Sigmoid colon (tissue), 7 donors: ENCODE measurements around the gene AGXT. TPM values are rescaled to one million over a fixed set of nuclear protein-coding genes. Genes with fewer than 3 reads are reported as not detected.
A peak's percentile ranks its signal among the peaks of the same experiment; 100 is the strongest.
"Not testable (repeated sequence)": the region's sequence is repeated elsewhere in the genome, so short reads cannot be mapped to it uniquely, and the experiment has no call there.

Experiments used
- DNase-seq: peaks from one replicate; pipeline ENCODE4 v3.0.0-alpha.2; 2019
- H3K27ac ChIP-seq, 4 donors: fragments of 200-600 bp; sonication (generic); one replicate each; pipeline ENCODE4 v1.5.1; 2016 to 2019; ENCODE audit warnings: mild to moderate bottlenecking in 1 of 4
- H3K27me3 ChIP-seq, 3 donors: fragments of 200-600 bp; sonication (generic); one replicate each; pipeline ENCODE4 v1.5.1; 2019; ENCODE audit warnings: mild to moderate bottlenecking in 1 of 3
- H3K36me3 ChIP-seq, 4 donors: fragments of 200-600 bp; sonication (generic); one replicate each; pipeline ENCODE4 v1.5.1; 2016 to 2019
- H3K4me1 ChIP-seq, 4 donors: fragments of 200-600 bp; sonication (generic); one replicate each; pipeline ENCODE4 v1.5.1; 2017 to 2019
- H3K4me3 ChIP-seq, 4 donors: fragments of 200-600 bp; sonication (generic); one replicate each; pipeline ENCODE4 v1.5.1; 2017 to 2019; ENCODE audit warnings: mild to moderate bottlenecking in 2 of 4, moderate library complexity in 1 of 4
- H3K9me3 ChIP-seq, 4 donors: fragments of 200-600 bp in 3 of 4; sonication (generic) in 3 of 4; one replicate each; pipeline versions ENCODE4 v1.5.1 to v1.6.1; 2013 to 2019
- CTCF ChIP-seq, 4 experiments: fragments of 450-650 bp in 3 of 4; fragments of 200-600 bp in 1 of 4; IDR thresholded peaks; one replicate each; pipeline ENCODE4 v1.5.1; 2016 to 2019; ENCODE audit warnings: antibody characterized with exemption in 4 of 4, mild to moderate bottlenecking in 3 of 4, moderate library complexity in 2 of 4
- EP300 ChIP-seq, 4 donors: sonication (generic); formaldehyde crosslinking; IDR thresholded peaks; one replicate each; pipeline ENCODE4 v1.6.1; 2017; ENCODE audit warnings: antibody characterized with exemption in 4 of 4
- POLR2A ChIP-seq, 2 donors: fragments of 450-650 bp; IDR thresholded peaks; one replicate each; pipeline ENCODE4 v1.6.1; 2016; ENCODE audit warnings: antibody characterized with exemption in 2 of 2, mild to moderate bottlenecking in 2 of 2, moderate library complexity in 2 of 2
- POLR2AphosphoS5 ChIP-seq, 4 donors: sonication (generic); formaldehyde crosslinking; IDR thresholded peaks; one replicate each; pipeline ENCODE4 v1.6.1; 2017; ENCODE audit warnings: antibody characterized with exemption in 4 of 4
- WGBS, 2 donors: extraction: QIAGEN DNeasy Blood & Tissue Kit; methylation state at CpG; one replicate each; pipeline ENCODE4 v1.1.7; 2013; 5-methylcytosine and 5-hydroxymethylcytosine counted together
- intact Hi-C: fragments of 100-400 bp; cut with DNase I; formaldehyde crosslinking; loops from one replicate; pipeline ENCODE4 v1.15.1; 2023
- polyA plus RNA-seq, 3 donors: library from polyadenylated mRNA; stranded (reverse); fragments of 200-250 nt; gene quantifications; one replicate each; pipeline ENCODE4 v1.2.3, GENCODE V29; 2013
- total RNA-seq, 4 donors: library from RNA; depleted of rRNA; stranded (reverse); fragments of >200 nt; gene quantifications; one replicate each; pipeline ENCODE4 v1.1.0, GENCODE V29; 2016
- donor health status: healthy with polysubstance abuse.
- donor health status: Bipolar disorder and iron deficiency.
- donor health status: healthy.

Gene AGXT
- total and polyA plus RNA-seq, 7 donors, result 0.60 to 2.4 (median 1.6) TPM; not detected in 4

DNA sequence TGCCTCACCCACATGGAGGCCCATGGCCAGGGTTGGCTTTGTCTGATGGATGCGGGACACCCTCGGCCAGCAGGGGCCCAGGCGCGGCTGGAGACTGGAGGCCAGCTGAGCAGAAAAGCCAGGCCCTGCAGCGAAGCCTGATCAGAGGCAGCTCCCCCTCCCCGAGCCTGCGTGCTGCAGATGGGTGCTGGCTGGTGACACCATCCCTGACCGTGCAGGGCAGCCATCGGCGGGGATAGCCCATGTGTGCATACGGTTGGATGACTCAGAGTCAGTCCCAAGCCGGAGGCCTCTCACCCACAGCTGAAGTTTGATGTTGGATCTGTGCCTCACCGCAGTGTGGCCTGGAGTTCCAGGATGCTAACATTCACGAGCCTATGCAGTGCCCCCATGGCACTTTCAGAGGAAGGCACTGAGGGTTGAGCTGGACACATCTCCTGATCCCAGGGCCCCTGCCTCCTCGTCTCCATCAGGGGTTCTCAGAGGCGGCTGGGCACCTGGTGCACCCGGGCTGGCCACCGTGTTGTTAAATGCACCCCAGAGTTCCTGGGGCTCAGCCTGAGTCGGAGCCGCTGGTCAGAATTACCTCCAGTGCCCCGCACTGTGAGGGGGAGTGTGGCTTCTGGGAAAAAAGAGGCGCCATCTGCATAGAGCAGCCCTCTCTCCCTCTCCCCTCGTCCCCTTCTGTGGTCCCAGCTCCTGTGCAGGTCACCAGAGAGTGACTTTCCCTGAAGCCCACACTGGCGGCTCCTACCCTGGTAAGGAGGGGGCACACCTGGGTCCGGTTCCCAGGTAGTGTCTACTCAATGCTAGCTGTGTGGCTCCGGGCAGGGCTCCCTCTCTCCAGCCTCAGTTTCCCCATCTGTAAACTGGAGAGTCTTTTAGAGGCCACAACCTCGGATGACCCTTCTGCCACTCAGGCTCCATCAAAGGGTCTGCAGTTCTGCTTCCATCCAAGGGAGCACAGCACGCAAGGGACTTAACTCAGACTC is 29.2 kb upstream of the AGXT start:
- H3K4me3 ChIP-seq, result no peak overlapping the region
- 85 to 86% methylated on average over 28 of the region's 28 CpGs for WGBS, 2 donors
- TF ChIP-seq EP300 (IDR thresholded peaks at IDR 0.05), result no peak
- TF ChIP-seq POLR2A (IDR thresholded peaks at IDR 0.05), result no peak
- TF ChIP-seq POLR2AphosphoS5 (IDR thresholded peaks at IDR 0.05), result no peak
- no peak for TF ChIP-seq CTCF (IDR thresholded peaks at IDR 0.05)
- intact Hi-C loops, result loop anchor here (10.0 kb wide), 1 partner anchor 275 kb away; the partner anchor contains the start of genes DUSP28 and RNPEPL1
- H3K9me3 ChIP-seq, result no peaks in the 10 kb centered on the region
- H3K36me3 ChIP-seq, result no peaks in the 10 kb centered on the region
- H3K27ac ChIP-seq, result no peak overlapping the region
- H3K4me1 ChIP-seq, result peaks cover 0 to 7% (median 0%) of the 10 kb centered on the region in 4 donors
- no peak for DNase-seq
- peaks cover 0 to 20% (median 15%) of the 10 kb centered on the region in 3 donors for H3K27me3 ChIP-seq

GRCh38 chr2:240840435-240841060 is 28.1 kb upstream of the AGXT start:
- intact Hi-C loops, result no loop called here
- Histone ChIP-seq H3K4me3 (no peak overlapping the region), H3K27me3 (peaks cover 0 to 20% (median 15%) of the 10 kb centered on the region in 3 donors), H3K27ac (no peak overlapping the region), H3K36me3 (no peaks in the 10 kb centered on the region), H3K9me3 (no peaks in the 10 kb centered on the region), H3K4me1 (peaks cover 0 to 7% (median 0%) of the 10 kb centered on the region in 4 donors)
- DNase-seq, result no peak
- TF ChIP-seq POLR2AphosphoS5 (IDR thresholded peaks at IDR 0.05) (no peak), CTCF (IDR thresholded peaks at IDR 0.05) (peak in 2 of 4 experiments; percentile 23 to 28), EP300 (IDR thresholded peaks at IDR 0.05) (no peak)
- WGBS, 2 donors, result 36 to 47% methylated on average over 9 of the region's 9 CpGs

GRCh38 chr2:240846309-240846708 is 22.3 kb upstream of the AGXT start:
- DNase-seq, H3K9me3 ChIP-seq, H3K4me1 ChIP-seq, H3K4me3 ChIP-seq, H3K27ac ChIP-seq, H3K27me3 ChIP-seq, intact Hi-C loops, H3K36me3 ChIP-seq: not testable (repeated sequence)
- WGBS, 2 donors, result 15 to 75% methylated on average over 2 of the region's 2 CpGs

DNA sequence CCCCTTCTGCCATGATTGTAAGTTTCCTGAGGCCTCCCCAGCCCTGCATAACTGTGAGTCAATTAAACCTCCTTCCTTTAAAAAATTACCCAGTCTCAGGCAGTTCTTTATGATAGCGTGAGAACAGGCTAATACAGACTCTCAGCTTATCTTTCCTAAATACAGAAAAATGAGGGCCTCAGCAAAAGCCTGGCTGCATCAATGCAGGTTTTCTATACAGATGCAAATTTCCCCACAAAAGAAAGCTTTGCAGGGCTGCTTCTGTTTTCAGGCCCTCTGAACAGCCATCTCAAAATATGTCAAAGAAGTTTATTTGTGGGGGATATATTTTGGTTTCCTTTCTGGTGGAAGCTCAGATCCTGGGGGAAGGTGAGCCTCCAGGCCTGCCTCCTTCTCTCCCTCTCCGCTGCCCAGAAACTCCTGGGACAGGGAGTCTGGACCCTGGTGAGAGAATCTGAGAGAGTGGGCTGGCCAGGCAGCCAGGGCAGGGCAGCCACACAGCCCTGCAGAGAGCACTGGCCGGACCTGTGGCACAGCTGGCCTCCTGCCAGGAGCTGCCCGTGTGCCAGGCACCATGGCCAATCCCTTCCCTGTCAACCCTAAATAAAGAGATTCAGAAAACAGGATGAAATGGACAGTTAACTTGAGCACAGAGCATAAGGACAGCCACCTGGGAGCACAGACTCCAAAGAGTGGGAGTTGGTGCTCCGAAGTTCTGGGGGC is 21.6 kb upstream of the AGXT start:
- Histone ChIP-seq H3K36me3 (no peaks in the 10 kb centered on the region), H3K4me3 (no peak overlapping the region), H3K27me3 (peaks cover 0 to 6% (median 4%) of the 10 kb centered on the region in 3 donors), H3K4me1 (no peaks in the 10 kb centered on the region), H3K27ac (no peak overlapping the region), H3K9me3 (no peaks in the 10 kb centered on the region)
- 49 to 73% methylated on average over 5 of the region's 5 CpGs for WGBS, 2 donors
- TF ChIP-seq POLR2AphosphoS5 (IDR thresholded peaks at IDR 0.05), result no peak
- TF ChIP-seq POLR2A (IDR thresholded peaks at IDR 0.05), result no peak
- no peak for TF ChIP-seq EP300 (IDR thresholded peaks at IDR 0.05)
- no peak for TF ChIP-seq CTCF (IDR thresholded peaks at IDR 0.05)
- DNase-seq, result no peak
- intact Hi-C loops, result no loop called here
